Measurements from ENCODE around the gene OLFM1.

The OLFM1 gene

GRCh38 chr9:135067096-135067710 is 20.3 kb upstream of the OLFM1 start:
- H3K4me3 ChIP-seq (ENCODE audit: low read depth, low read length): no peak overlapping the region
- TF ChIP-seq CTCF (IDR thresholded peaks at IDR 0.05; ENCODE audit: low read depth, low read length, missing control alignments): no peak
- no peak for DNase-seq (ENCODE audit: low read depth)

DNA sequence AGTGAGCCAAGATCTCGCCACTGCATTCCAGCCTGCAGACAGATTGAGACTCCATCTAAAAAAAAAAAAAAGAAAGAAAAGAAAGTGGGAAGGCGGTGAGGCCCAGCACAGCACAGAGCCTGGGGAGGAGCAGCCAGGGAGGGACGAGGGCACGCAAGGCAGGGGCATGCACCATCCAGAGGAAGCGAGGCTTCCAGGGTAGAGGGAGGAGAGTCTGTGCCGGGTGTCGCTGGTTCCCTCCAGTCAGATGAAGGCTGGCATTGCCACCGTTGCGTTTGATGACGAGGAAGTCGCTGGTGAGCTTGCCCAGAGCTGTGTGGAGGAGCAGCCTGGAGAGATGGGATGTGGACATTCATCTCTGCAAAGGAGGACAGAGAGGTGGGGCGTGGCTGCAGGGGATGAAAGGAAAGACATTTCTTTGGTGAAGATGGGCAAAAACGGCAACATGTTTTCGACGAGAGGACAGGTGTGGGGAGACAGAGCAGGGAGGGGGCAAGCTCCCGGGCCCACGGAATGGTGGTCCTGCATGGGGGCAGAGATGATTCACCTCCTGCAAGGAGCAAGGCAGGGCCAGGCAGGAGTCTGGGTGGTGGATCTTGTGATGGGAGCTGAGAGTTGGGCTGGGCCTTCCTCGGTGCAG is 18.6 kb upstream of the OLFM1 start:
- no peak overlapping the region for H3K4me3 ChIP-seq (ENCODE audit: low read depth, low read length)
- no peak for TF ChIP-seq CTCF (IDR thresholded peaks at IDR 0.05; ENCODE audit: low read depth, low read length, missing control alignments)
- DNase-seq (ENCODE audit: low read depth): no peak

DNA sequence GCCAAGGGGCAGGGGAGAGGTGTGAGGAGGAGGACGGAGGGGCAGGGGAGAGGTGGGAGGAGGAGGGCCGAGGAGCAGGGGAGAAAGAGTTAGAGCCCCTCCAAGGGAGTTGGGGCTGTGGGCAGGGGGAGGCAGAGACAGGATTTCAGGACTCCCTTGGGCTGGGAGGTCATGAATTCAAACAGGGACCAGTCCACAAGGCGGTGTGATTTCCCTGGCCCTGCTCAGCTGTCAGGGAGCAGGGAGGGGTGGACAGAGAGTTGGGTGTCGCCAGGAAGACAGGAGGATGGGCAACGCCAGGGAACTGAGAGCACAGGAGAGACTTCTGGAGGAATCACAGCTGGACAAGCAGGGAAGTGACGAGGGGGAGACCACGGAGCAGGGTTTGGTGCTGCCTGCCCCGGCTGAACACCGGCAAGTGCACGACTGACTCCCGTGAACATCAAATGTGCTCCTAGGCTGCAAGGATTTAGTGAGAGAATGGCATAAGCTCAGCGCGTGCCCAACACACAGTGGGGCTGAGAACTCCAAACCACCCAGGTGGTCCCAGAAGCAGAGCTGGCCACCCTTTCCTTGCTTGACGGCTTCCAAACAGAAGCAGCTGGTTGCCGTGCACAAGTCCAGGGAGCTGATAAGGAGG is 17.8 kb upstream of the OLFM1 start:
- no peak for DNase-seq (ENCODE audit: low read depth)
- no peak overlapping the region for H3K4me3 ChIP-seq (ENCODE audit: low read depth, low read length)
- no peak for TF ChIP-seq CTCF (IDR thresholded peaks at IDR 0.05; ENCODE audit: low read depth, low read length, missing control alignments)

GRCh38 chr9:135070198-135070951 is 17.1 kb upstream of the OLFM1 start:
- no peak for TF ChIP-seq CTCF (IDR thresholded peaks at IDR 0.05; ENCODE audit: low read depth, low read length, missing control alignments)
- no peak for DNase-seq (ENCODE audit: low read depth)
- no peak overlapping the region for H3K4me3 ChIP-seq (ENCODE audit: low read depth, low read length)

- no peak overlapping the region for H3K4me3 ChIP-seq (ENCODE audit: low read depth, low read length)
- TF ChIP-seq CTCF (IDR thresholded peaks at IDR 0.05; ENCODE audit: low read depth, low read length, missing control alignments): no peak
- no peak for DNase-seq (ENCODE audit: low read depth)
These were observed 16.3 kb upstream of the OLFM1 start for GRCh38 chr9:135070964-135071735.

DNA sequence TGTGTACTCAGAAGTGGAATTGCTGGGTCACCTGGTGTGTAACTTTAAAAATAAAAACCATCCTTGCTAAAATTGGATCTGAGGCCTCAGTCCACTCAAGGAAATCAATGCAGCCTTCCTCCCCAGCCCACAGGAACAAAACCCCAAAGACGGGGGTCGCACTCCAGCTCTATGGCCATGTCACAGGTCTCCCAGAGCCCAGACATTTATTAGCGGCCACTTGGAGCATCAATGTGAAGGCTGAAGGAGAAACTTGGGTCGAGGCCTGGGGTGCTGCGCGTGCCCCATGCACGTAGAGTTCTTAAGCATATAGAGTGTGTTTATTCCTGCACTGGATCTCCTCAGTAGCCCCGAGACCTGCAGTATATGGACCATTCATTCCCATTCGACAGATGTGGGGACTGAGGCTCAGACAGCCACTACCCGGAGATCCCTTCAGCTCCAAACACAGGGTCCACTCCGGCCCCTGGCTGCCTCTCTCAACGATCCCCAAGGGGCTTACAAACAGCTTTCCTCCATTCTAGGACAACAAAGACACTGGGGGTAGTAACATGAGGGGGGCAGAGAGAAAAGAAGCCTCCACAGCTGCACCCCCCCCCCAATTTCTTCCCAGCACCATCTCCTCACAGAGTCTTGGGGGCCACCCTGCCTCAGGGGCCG is 14.3 kb upstream of the OLFM1 start:
- H3K4me3 ChIP-seq (ENCODE audit: low read depth, low read length): no peak overlapping the region
- TF ChIP-seq CTCF (IDR thresholded peaks at IDR 0.05; ENCODE audit: low read depth, low read length, missing control alignments): no peak
- no peak for DNase-seq (ENCODE audit: low read depth)
